OCI-LY3 (cell line): ENCODE data around the gene ANKRD45.
"Not testable (repeated sequence)": the region's sequence is repeated elsewhere in the genome, so short reads cannot be mapped to it uniquely, and the experiment has no call there.

Experiments used
- H2AFZ ChIP-seq: fragments of 200-600, 300-600 bp; shearing (Covaris generic); 2 replicates; pipeline ENCODE4 v1.6.0; 2014; ENCODE audit warnings: antibody characterized with exemption, low read depth, low read length
- H3K27ac ChIP-seq: fragments of 200-600, 300-600 bp; sonication (generic); 2 replicates; pipeline ENCODE4 v1.5.1; 2014; ENCODE audit warnings: mild to moderate bottlenecking, low read length, moderate library complexity, mixed read lengths
- H3K27me3 ChIP-seq: fragments of 200-600, 300-600 bp; sonication (generic); 2 replicates; pipeline ENCODE4 v1.6.1; 2014; ENCODE audit warnings: low read depth, low read length, mixed read lengths
- H3K36me3 ChIP-seq: fragments of 200-600, 300-600 bp; sonication (generic); replicated peaks from 2 replicates; pipeline ENCODE3; 2014; ENCODE audit warnings: low read depth, low read length, mixed read lengths
- H3K4me1 ChIP-seq: fragments of 300-600, 200-600 bp; sonication (generic); 2 replicates; pipeline ENCODE4 v1.6.1; 2014; ENCODE audit warnings: low read length, mixed read lengths
- H3K4me2 ChIP-seq: fragments of 200-600, 300-600 bp; sonication (generic); 2 replicates; pipeline ENCODE4 v1.6.1; 2014; ENCODE audit warnings: low read length, mixed read lengths
- H3K4me3 ChIP-seq: fragments of 300-600, 200-600 bp; sonication (generic); 2 replicates; pipeline ENCODE4 v1.5.1; 2014; ENCODE audit warnings: antibody characterized with exemption, mild to moderate bottlenecking, low read length, moderate library complexity
- H3K79me2 ChIP-seq: fragments of 300-600, 200-600 bp; shearing (Covaris generic); 2 replicates; pipeline ENCODE4 v1.6.1; 2014; ENCODE audit warnings: mild to moderate bottlenecking, low read length, mixed read lengths
- H3K9ac ChIP-seq: fragments of 300-600, 200-600 bp; shearing (Covaris generic); 2 replicates; pipeline ENCODE4 v1.6.0; 2014; ENCODE audit warnings: mild to moderate bottlenecking, low read length, moderate library complexity
- H3K9me3 ChIP-seq: fragments of 200-600, 300-600 bp; shearing (Covaris generic); 2 replicates; pipeline ENCODE4 v1.6.1; 2014; ENCODE audit warnings: low read length, mixed read lengths; ENCODE audit not compliant: insufficient read depth
- H4K20me1 ChIP-seq: fragments of 200-600, 300-600 bp; sonication (generic); 2 replicates; pipeline ENCODE4 v1.6.1; 2016; ENCODE audit warnings: low read length, mixed read lengths; ENCODE audit not compliant: insufficient read depth
- CTCF ChIP-seq: fragments of 200-600, 300-600 bp; sonication (generic); IDR thresholded peaks from 2 replicates; pipeline ENCODE4 v1.5.1; 2014; ENCODE audit warnings: antibody characterized with exemption, low read length, low read depth
- EZH2phosphoT487 ChIP-seq: fragments of 200-600 bp; shearing (Covaris generic); IDR thresholded peaks from 2 replicates; pipeline ENCODE4 v1.6.1; 2018; ENCODE audit warnings: antibody characterized with exemption, mixed run types, low read depth

The ANKRD45 gene

GRCh38 chr1:173627269-173627668, 42.4 kb downstream of the ANKRD45 start:
- H3K9ac ChIP-seq: no peak overlapping the region
- H3K4me1 ChIP-seq: no peaks in the 10 kb centered on the region
- H4K20me1 ChIP-seq: no peaks in the 10 kb centered on the region
- no peak overlapping the region for H3K27ac ChIP-seq
- H3K27me3 ChIP-seq: no peaks in the 10 kb centered on the region
- no peaks in the 10 kb centered on the region for H3K9me3 ChIP-seq
- no peak for TF ChIP-seq EZH2phosphoT487
- no peak for TF ChIP-seq CTCF
- H3K36me3 ChIP-seq: no peaks in the 10 kb centered on the region
- no peak overlapping the region for H3K4me2 ChIP-seq
- no peak overlapping the region for H2AFZ ChIP-seq
- no peak overlapping the region for H3K4me3 ChIP-seq
- H3K79me2 ChIP-seq: no peaks in the 10 kb centered on the region

GRCh38 chr1:173616859-173617258, 52.8 kb downstream of the ANKRD45 start:
- H3K4me3 ChIP-seq: no peak overlapping the region
- no peaks in the 10 kb centered on the region for H4K20me1 ChIP-seq
- H3K9me3 ChIP-seq: peaks cover 12% of the 10 kb centered on the region; the same call in 1 of the 2 replicates
- H2AFZ ChIP-seq: no peak overlapping the region
- H3K27ac ChIP-seq: no peak overlapping the region
- no peak overlapping the region for H3K4me2 ChIP-seq
- H3K9ac ChIP-seq: no peak overlapping the region
- TF ChIP-seq EZH2phosphoT487 (no peak), CTCF (no peak)
- peaks cover 19% of the 10 kb centered on the region for H3K4me1 ChIP-seq
- no peaks in the 10 kb centered on the region for H3K79me2 ChIP-seq
- peaks cover 3% of the 10 kb centered on the region for H3K36me3 ChIP-seq
- H3K27me3 ChIP-seq: no peaks in the 10 kb centered on the region

GRCh38 chr1:173613086-173613485, 56.6 kb downstream of the ANKRD45 start:
- H3K4me1 ChIP-seq: peaks cover 13% of the 10 kb centered on the region
- H3K36me3 ChIP-seq: peaks cover 17% of the 10 kb centered on the region
- not testable (repeated sequence) for H3K4me3 ChIP-seq, H3K79me2 ChIP-seq, H2AFZ ChIP-seq, H3K27ac ChIP-seq, H4K20me1 ChIP-seq, H3K9ac ChIP-seq, H3K9me3 ChIP-seq, H3K27me3 ChIP-seq, H3K4me2 ChIP-seq

GRCh38 chr1:173608503-173609216, 61.0 kb downstream of the ANKRD45 start:
- Histone ChIP-seq H3K27ac (no peak overlapping the region), H3K27me3 (no peaks in the 10 kb centered on the region), H4K20me1 (no peaks in the 10 kb centered on the region), H3K9me3 (peaks cover 8% of the 10 kb centered on the region; the same call in 1 of the 2 replicates), H3K79me2 (no peaks in the 10 kb centered on the region), H2AFZ (no peak overlapping the region), H3K4me1 (peaks cover 6% of the 10 kb centered on the region), H3K36me3 (peaks cover 15% of the 10 kb centered on the region), H3K4me2 (no peak overlapping the region), H3K9ac (no peak overlapping the region), H3K4me3 (no peak overlapping the region)
- TF ChIP-seq EZH2phosphoT487 (no peak), CTCF (no peak)
